ENCODE data around the gene HIVEP3.

The HIVEP3 gene

DNA sequence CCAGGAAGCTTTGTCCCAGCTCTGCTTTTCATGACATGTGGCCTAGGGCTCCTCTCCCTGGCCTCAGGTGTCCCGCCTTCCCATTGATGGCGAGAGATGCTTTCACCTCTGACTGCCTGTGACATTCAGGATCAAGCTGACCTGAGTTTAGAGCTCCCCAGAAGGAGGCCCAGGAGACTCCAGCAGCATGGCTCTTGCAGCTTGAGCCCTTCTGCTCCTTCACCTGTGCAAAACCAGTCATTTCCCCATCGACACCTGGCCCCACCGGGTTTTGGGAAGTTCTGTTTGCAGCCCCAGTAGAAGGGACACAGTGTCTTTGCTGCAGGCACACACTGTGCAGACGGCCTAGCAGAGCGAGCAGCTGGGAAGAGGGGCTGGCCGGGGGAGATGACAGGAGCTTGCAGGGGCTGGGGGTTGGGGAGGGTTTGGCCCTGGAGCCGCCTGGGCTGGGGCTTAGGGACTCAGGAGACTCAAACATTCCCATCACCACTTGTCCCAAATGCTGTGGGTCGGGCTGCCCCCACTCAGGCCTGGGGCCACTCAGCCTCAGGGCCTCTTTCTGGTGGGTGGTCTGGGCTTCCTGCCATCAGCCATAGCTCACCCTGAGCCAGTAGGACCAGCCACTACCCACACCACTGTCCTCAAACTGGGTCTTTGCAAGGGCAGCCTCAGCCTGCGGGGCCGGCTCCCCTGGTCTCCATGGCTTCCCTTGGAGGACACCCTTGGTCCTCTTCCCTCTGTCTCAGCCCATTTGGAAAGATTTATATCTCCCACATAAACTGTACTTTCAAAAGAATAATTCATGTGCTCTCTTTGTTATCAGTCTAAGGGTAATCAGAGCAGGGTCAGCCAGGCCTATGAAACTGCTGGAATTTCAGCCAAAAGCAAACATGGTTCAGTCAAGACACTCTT, 430.4 kb downstream of the HIVEP3 start:
- no peak for DNase-seq

DNA sequence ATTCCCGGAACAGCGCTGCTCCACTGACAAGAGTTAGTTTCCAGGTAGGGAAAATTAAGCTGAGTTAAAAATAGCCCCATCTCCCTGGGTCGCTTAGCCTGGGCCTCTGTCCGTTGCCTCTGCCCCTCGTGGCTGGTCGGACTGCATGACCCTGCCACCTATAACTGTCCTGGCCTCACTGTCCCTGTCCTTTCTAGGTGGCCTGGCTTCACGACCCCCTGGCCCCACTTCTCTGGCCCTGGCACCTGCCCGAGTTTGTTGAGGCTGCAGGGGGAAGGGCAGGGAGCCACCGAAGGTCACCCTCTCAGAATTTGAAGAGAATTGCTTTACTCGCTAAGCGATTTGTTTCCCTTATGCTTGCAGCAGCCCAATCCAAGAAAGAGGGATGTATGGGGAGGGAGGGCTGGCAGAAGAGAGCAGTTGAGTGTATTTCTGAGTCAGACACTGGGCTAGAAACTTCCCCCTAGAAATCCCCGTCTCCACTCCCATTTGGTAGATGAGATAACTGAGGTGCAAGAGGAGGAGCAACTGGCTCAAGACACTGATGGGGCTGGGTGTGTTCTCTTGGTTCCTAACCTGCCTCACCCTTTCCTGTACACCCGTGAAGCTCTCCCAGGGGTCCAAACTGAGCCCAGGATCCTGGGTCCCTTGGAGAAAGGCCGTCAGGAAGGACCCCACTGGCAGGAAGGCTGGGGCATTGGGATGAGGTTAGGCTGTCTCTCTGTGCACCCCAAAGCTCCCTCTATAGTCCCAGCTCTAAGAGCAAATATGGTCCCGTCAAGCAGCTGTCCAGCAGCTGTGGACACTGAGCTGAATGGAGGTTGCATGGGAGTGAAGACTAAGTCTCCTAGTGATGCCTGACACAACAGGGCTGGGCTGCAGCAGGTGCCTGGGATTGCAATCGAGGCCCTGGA, 431.3 kb downstream of the HIVEP3 start:
- no peak for DNase-seq

DNA sequence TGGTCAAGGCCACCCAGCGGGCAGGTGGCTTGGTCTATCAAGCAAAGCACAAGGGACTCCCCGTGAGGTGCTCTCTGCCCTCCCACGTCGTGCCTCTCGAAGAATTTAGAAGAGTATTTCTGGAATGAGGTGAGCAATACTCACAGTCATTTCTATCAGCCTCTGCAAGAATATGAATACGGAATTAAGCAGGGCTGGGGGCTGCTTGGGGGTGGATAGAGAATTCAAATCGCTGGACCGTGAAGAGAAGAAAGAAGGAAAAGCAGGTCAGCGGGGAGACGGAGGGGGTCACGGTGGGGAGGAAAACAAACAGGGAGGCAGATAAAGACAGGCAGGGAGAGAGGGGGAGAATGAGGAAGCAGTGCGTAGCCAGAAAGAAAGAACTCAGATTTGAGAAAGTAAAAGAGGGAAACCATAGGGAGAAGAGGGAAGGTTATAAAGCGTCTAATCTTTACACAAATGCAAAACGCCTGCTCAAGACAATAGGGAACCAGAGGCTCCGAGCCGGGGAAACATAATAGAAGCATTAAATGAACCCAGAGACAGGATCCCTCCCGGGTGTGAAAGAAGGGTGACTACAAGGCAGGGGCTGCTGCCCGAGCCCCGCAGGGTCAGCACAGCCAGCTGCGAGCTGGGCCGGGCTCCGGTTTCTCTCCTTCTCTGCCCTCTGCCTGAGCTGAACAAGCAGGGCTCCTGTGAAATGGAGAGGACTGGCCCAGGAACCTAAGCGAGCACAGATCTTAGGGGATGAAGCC, 432.2 kb downstream of the HIVEP3 start:
- DNase-seq: no peak

GRCh38 chr1:41486053-41486370, 432.7 kb downstream of the HIVEP3 start:
- DNase-seq: no peak

DNA sequence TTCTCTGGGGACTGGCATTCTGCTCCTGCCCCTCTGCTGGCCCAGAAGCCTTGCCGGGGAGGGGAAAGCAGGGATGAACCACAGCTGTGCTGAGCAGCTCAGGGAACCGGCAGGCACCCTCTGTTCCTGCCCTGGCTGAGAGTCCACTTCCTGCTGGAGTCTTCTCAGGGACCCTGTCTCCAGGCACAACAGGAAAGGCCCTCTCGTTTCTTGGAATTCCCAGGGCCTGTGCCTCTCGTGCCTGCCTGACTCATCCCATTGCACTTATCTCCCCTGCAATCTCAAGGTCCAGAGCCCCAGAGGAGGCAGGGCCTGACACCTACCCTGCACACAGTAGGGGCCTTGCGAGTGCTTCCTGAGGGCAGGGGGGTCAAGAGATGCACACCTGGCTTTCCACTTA, 433.1 kb downstream of the HIVEP3 start:
- no peak for DNase-seq

GRCh38 chr1:41484402-41485241, 434.1 kb downstream of the HIVEP3 start, which contains the start of gene EDN2:
EDN2 (minus strand) TSS chr1:41484683; CDS start chr1:41484601, 82 bp downstream.
- no peak for DNase-seq

DNA sequence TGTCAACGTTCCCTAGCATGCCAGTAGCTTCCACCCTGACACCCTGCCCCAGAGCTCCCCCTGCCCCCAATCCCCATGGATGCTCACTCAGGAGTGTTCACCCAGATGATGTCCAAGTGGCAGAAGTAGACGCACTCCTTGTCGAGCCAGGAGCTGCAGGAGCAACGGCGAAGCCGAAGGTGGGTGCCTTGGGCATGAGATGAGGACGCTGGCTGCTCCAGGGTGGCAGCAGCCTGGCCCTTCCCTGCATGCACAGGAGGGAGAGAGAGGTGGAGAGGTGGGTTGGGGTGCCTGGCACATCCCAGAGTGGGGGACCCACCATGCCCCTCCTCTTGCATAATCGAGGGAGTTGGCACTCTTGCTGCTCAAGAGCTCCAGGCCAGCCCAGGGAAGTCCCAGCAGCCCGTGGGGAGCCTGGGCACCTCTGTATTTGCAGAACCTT, 434.7 kb downstream of the HIVEP3 start:
- DNase-seq: no peak

DNA sequence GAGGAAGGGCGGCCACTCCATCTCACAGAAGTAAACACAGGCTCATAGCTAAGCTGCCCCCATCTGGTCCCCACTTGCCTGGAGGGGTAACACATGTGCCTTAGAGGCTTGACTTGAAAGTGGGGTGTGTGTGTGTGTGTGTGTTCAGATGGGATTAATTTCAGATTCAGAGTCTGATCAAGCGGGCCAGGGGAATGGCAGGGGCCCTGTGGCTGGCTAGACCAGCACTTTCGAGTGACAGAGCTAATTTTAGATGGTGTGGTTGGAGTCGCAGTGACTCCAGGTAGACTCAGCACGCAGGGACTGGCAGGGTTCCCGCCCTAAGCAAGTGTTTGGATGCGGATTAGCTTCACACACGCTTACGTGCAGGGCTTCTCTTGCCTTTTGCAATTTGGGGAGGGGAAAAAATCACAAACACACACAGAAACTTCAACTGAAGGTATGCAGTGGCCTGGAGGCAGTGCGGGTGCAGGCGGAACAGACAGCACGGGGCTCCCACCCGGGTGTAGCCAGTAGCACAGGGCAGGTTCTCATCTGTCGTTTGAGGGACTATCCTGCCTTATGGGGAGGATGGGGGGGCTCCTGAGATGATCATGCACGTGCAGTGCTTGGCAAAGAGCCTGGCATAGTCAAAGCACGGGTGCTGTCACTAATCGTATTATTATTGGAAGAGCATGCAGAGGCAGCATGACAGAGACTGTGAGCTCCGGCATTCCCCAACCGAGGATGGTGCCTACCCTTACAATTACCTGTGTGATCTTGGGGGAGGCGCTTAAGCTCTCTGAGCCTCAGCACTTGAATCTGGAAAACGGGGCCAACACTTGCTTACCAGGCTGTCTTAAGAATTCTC, 435.5 kb downstream of the HIVEP3 start:
- DNase-seq: no peak

DNA sequence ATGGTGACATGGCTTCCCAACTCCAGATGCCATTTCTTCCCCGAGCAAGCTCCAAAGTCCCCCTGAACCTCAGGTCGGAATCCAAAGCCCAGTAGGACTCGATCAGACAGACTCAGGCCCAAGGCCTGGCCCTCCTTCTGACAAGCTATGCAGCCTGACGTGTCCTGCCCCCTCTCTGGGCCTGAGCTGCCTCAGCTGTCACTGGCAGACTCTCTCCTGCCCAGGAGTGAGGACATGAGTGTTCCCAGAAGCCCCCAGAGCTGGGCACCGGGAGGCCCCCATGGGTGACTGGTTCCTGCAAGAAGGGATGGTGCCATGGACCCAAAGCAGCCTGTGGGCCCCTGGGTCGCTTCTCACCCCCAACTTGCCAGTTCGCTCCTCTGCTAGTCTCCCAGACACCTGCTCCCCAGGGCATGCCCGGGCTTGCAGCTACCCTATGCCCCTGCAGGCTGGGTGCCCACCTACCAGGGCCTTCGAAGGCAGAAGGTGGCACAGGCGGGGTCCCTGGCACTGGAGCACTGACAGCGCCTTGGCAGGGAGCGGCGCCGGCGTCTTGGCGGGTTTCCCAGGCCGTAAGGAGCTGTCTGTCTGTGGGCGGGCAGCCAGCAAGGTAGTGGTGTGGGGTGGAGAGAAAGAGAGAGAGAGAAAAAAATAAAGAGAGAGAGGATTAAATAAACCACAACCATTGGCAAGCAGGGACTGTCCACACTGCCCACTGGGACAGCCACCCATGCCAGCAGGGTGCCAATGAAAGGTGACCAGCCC, 436.5 kb downstream of the HIVEP3 start:
- no peak for DNase-seq

DNA sequence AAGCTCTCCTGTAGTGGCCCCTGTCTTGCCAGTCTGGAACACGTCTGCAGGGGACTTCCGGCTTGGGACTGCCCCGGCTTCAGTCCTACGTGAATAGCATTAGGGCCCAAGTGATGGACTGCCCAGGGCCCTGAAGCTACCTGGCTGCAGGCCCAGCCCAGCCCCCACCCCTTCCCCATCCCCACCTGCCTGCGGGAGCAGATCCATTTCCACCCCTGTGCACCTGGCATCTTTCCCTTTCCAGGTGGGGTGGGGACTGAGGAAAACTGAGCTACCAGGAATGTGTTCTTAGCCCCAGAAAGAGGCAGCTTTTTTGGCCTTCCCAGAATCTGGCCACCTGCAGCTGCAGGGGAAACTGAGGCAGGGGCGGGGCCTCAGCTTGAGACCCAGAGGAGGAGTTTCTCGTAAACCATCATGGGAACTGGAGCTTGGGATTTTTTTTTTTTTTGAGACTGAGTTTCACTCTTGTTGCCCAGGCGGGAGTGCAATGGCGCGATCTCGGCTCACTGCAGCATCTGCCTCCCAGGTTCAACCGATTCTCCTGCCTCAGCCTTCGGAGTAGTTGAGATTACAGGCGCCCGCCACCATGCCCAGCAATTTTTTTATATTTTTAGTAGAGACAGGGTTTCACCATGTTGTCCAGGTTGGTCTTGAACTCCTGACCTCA, 437.5 kb downstream of the HIVEP3 start:
- DNase-seq: no peak

DNA sequence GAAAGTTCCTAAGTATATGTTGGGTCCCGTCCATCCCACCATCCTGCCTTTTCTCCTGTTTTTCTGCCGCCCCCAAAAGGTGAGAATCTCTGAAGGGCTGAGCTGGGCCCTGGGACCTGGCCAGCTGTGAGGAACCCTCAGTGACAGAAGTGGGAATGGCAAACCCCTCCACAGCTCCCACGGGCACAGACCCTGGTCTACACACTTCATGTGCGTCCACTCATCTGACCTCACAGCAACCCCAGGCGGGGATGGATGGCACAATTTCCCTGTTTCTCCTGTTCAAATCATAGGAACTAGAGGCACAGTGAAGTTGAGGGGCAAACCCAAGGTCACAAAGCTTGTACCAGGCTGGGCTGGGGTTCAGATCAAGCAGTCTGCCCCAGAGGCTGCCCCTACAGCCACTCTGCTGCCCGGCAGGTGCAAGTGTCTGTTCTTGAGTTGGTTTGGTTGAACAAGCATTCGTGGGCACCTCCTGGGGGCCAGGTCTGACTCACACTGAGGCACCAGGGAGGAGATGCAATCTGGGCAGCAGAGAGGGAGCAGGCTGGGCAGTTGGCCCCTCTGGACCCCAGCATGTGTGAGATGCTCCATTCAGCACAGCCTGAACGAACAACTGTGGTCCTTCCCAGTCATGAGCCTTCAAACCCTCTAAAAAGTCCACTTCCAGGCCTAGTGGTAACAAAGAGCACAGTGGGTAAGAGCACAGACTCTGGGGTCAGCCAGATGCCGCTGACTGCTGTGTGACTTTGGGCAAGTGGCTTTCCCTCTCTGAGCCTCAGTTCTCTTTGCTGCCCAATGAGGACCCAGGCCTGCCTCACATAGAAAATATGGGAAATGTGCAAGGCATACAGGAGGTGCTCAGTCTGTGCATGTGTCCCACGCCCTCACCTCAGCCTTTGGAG, 438.3 kb downstream of the HIVEP3 start:
- no peak for DNase-seq

- DNase-seq: no peak
Observed at GRCh38 chr1:41479808-41480160, 438.9 kb downstream of the HIVEP3 start.

GRCh38 chr1:41479000-41479807, 439.5 kb downstream of the HIVEP3 start:
- DNase-seq: no peak

DNA sequence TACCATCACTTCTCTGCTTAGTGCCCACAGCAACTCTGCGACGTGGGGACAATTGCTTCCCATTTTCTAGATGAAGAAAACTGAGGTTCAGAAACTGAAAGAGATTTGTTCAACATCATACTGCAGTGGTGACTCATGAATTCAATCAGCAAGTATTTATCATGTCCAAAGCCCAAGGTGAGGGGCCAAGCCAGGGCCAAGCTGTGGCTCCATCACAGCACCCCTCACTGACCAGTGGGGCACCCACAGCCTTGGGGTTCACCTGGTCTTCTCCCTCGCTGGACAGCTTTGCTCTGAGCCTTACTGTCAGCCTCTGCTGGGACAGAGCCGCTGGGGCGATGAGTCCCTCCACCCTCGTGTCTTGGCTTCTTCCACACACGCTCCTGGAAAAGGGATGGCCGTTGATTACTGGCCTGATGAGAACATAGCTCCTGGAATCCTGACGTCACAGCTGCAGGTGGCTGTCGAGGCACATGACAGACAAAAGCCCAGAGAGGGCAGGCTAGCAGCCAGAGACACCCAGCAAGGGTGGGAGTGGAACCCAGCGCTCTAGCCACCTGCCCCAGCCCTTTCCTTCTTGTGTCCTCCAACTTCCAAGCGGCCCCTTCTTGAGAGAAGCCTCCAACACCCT, 440.5 kb downstream of the HIVEP3 start:
- no peak for DNase-seq

DNA sequence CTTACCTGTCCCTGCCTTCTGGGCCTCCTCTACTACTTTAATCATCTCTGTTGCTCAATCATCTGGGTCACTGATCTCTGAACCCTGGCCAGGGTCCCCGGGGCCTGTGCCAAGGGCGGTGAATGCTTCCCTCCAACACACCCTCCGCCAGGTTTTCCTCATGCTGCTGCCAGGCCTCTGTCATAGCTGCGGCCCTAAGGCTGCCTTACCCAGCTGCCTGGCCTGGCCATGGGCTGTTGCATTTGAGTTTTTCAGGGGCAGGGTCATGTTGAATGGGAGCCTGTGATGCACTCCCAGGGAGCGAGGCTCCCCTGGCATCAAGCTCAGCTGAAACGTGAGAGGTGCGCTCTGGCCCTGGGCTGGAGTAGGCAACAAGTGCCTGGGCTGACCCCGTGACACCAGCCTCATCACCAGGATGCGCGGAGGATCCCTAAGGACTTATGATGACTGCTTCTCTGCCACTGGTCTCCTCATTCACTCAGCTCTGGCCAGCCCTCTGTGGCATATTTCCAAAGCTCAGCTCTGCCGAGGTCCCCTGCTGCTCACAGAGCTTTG, 441.8 kb downstream of the HIVEP3 start:
- no peak for DNase-seq

GRCh38 chr1:41475859-41476567, 442.7 kb downstream of the HIVEP3 start:
- no peak for DNase-seq

All from CD4-positive, alpha-beta T cell treated with Interferon gamma for 1 hour (primary cell).